OCI-LY7 (cell line): ENCODE measurements around the gene SDC3.

Source experiments
- EZH2phosphoT487 ChIP-seq: fragments of 200-600 bp; sonication (generic); IDR thresholded peaks from 2 replicates; pipeline ENCODE4 v1.6.1; 2018; ENCODE audit warnings: low read depth, borderline replicate concordance, mild to moderate bottlenecking, mixed run types, antibody characterized with exemption, low read length, moderate library complexity, mixed read lengths
- TF ChIP-seq, protein P1 (sequence below): fragments of 200-600 bp; sonication (generic); conservative IDR thresholded peaks from 2 replicates; pipeline ENCODE4 v1.5.1; 2014; ENCODE audit warnings: mild to moderate bottlenecking, antibody characterized with exemption, low read length, moderate library complexity, mixed read lengths

- TF ChIP-seq, protein P1, sequence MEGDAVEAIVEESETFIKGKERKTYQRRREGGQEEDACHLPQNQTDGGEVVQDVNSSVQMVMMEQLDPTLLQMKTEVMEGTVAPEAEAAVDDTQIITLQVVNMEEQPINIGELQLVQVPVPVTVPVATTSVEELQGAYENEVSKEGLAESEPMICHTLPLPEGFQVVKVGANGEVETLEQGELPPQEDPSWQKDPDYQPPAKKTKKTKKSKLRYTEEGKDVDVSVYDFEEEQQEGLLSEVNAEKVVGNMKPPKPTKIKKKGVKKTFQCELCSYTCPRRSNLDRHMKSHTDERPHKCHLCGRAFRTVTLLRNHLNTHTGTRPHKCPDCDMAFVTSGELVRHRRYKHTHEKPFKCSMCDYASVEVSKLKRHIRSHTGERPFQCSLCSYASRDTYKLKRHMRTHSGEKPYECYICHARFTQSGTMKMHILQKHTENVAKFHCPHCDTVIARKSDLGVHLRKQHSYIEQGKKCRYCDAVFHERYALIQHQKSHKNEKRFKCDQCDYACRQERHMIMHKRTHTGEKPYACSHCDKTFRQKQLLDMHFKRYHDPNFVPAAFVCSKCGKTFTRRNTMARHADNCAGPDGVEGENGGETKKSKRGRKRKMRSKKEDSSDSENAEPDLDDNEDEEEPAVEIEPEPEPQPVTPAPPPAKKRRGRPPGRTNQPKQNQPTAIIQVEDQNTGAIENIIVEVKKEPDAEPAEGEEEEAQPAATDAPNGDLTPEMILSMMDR, result no peak
- TF ChIP-seq EZH2phosphoT487, result no peak
Observed at GRCh38 chr1:30920827-30921226, 12.3 kb upstream of the SDC3 start.
